ENCODE measurements around the gene TUBGCP3.

GRCh38 chr13:112443191-112443994 lies 144.6 kb downstream of the TUBGCP3 start:
- no peak for TF ChIP-seq CTCF (IDR thresholded peaks at IDR 0.05 in 8 of 11, conservative IDR thresholded peaks at IDR 0.05 in 3 of 11)
- no peak for TF ChIP-seq POLR2A (IDR thresholded peaks at IDR 0.05)

Data from spleen (tissue), 7 donors.